Measurements from ENCODE around the gene IFI44.

The IFI44 gene, protein sequence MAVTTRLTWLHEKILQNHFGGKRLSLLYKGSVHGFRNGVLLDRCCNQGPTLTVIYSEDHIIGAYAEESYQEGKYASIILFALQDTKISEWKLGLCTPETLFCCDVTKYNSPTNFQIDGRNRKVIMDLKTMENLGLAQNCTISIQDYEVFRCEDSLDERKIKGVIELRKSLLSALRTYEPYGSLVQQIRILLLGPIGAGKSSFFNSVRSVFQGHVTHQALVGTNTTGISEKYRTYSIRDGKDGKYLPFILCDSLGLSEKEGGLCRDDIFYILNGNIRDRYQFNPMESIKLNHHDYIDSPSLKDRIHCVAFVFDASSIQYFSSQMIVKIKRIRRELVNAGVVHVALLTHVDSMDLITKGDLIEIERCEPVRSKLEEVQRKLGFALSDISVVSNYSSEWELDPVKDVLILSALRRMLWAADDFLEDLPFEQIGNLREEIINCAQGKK

DNA sequence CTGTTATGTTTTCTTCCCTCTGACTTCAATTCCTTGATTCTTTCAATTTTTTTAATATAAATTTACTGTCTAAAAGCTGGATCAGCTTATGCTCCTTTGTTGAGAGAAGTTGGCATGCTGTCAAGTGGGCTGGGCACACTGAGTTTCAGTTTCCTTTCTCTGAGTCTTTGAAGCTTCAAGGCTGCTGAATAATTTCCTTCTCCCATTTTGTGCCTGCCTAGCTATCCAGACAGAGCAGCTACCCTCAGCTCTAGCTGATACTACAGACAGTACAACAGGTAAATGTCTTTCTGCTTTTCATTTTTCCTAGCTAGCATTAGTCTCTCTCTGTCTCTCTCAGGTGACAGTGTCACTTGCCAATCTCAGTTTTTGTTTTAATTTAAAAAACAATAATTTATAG is at the start of gene IFI44:
TSS of gene IFI44 (plus strand) at position 204 of the 400 bp plus-strand sequence. CDS start 365 bp downstream, outside the sequence.
- DNase-seq (ENCODE audit: low read depth), result peak; percentile 95

DNA sequence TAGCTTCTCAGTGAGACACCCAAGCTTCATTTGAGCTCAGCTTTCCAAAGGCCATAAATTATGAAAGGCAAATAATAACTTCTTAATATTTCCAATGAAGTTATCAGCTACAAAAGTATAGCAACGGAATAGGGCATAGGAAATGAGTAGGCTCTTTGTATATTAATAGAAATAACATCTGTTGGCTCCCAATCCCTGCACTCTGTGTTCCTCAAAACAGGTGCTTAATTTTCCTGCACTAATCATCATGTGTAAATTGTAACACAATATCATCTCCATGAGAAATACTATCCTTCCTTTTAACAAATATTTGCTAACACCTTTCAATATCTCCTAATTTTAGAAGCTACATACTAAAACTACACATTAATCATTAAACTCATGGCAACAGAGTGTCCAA is 48.6 kb upstream of the IFI44 start:
- no peak for DNase-seq (ENCODE audit: low read depth)

DNA sequence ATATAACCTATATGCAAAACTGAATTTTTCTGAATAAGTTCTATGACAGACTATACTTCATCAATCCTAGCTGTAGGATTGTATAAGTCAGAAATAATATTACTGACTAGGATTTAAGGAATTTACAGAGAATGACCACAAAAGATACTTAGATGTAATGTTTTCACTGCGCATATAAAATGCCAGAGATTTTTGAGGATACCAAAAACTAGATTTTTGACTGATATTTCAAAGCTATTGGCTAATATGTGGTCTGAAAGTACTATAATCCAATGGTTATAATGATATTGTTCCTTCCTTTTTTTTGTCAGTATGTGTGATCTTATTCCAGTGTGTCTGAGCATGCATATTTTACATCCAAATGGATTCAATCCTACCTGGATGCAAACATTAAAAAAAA is 46.4 kb upstream of the IFI44 start:
- no peak for DNase-seq (ENCODE audit: low read depth)

DNA sequence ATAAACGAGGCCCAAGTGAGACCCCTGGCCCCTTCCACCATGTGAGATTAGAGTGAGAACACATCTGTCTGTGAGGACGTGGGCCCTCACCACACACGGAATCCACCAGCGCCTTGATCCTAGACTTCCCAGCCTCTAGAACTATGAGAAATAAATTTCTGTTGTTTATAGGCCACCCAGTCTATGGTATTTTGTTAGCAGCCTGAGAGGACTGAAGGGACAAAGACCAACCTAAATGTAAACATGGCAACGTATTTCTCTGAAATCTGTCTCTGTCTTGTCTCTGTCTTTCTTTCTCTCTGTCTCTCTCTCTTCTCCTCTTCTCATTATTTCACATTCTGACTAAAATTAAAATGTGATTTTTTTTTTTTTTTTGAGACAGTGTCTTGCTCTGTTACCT is 45.0 kb upstream of the IFI44 start:
- no peak for DNase-seq (ENCODE audit: low read depth)

DNA sequence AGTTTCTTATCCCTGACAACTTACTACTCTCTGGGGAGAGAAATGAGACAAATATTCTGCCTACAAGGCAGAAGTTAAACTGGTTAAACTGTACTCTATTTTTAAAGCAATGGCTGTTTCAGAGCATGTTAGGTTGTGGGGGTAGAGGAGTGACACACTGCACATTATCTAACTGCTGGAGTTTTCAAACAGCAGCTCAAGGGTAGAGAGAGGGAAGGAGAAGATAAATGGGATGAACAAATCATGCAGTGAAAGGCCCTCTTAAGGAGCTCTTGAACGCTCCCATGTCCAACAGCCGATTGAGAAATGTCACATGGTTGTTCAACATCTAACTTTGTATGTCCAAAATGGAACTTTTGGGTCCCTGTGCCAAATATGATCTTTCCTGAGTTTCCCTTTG is 43.4 kb upstream of the IFI44 start:
- no peak for DNase-seq (ENCODE audit: low read depth)

DNA sequence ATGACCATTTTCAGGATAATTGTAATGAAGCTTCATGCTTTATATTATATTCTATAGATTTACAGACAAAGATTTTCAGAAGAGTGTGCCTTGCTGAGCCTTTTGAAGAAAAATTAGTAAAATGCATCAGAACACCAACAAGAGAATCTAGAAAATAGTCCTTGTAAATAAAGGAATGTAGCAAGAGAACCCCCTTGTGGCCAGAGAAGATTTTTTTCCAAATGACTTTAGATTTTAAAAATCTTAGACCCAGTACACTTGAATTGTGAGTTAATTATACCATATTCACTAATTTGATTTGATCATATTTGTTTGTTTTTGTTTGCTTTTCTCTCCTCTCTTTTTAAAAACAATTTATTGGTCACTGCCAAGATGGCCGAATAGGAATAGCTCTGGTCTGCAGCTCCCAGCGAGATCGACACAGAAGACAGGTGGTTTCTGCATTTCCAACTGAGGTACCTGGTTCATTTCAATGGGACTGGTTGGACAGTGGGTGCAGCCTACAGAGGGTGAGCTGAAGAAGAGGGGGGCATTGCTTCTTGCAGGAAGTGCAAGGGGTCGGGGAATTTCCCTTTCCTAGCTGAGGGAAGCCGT is 42.2 kb upstream of the IFI44 start:
- peak; percentile 61 for DNase-seq (ENCODE audit: low read depth)

DNA sequence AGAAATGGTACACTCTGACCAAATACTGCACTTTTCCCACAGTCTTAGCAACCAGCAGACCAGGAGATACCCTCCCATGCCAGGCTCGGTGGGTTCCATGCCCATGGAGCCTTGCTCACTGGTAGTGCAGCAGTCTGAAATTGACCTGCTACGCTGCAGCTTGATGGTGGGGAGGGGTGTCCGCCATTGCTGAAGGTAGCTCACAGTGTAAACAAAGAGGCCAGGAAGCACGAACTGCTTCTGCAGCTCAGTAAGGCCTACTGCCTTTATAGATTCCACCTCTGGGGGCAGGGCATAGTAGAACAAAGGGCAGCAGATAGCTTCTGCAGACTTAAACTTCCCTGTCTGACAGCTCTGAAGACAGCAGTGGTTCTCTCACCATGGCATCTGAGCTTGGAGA is 41.7 kb upstream of the IFI44 start:
- no peak for DNase-seq (ENCODE audit: low read depth)

DNA sequence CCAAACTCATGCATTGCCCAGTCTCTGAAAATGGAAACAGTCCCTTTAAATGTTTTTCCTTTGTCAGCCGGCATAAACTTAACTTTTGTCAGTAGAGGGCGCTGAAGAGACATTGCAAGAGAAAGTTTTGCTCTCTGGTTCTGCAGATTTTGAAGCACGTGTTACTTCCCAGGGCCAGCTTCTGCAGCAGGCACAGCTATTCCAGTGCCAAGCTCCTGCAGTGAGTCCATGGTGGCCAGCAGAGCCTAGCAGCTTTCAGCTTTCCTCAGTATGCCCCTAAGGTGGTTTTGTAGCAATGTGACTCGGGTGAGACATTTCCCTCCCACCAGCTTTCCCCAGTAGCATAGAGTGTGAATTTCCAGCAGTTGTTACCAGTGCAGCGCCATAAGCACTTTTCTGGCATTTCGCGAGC is 32.0 kb upstream of the IFI44 start:
- DNase-seq (ENCODE audit: low read depth), result peak; percentile 92

DNA sequence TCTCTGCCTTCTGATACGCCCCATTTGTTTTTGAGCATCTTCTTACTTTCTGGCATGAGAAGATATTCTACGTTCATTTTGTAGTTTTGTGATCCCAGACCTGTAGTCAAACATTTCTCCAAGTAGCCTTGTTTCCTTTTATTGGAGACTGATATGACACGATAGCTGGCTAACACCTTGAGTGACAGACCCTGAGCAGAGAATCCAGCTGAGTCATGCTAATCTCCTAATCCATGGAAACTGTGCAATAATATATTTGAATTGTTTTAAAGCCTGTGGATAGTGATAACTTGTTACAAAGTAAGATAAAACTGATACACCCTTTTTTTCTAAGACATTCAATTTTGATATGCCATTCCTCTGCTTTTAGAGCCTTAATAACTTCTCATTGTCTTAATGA is 30.6 kb upstream of the IFI44 start:
- peak; percentile 24 for DNase-seq (ENCODE audit: low read depth)

DNA sequence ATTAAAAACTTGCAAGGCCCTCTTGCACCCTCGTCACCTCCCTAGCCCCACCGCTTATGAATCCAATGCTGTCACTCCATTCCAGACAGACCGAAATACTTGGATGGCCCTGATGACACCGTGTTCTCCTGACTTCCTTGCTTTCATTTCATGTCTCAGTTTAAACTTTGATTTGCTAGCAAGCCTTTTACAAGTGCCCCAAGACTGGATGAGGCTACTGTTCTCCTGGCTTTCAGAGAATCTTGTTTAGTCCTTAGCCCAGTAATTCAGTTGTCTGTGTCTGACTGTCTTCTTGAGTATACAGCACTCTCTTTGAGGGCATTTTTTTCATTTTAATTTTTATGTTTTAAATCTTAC is 30.2 kb upstream of the IFI44 start:
- DNase-seq (ENCODE audit: low read depth), result peak; percentile 45

DNA sequence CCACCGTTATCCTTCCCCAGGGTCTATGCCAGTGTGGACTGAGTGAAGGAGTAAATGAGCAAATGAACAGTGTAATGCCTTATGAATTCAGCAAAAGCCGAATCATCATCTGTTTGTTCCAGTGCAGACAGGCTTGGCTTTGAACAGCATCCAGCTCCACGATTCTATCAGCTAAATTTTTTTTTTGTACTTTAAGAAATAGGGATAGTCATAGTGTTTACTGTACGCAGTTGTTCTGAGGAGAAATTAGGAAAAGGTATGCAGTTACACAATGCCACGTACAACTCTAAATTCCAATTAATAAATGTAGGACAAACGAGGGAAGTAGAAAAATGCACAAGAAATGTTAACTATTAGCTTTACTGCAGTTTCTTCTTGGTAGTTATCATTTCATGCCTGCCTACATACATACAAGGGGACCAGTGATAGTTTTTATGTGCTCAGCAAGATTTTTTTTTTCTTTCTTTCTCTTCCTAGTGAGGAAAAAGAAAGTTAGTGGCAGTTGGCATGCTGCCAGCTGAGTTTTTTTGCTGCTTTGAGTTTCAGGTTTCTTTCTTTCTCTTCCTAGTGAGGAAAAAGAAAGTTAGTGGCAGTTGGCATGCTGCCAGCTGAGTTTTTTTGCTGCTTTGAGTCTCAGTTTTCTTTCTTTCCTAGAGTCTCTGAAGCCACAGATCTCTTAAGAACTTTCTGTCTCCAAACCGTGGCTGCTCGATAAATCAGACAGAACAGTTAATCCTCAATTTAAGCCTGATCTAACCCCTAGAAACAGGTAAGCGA is 29.6 kb upstream of the IFI44 start, which contains the start of gene IFI44L:
TSS of gene IFI44L (plus strand) at position 646 of the 777 bp plus-strand sequence. CDS start 7,468 bp downstream, outside the sequence.
- DNase-seq (ENCODE audit: low read depth), result peak; percentile 55

DNA sequence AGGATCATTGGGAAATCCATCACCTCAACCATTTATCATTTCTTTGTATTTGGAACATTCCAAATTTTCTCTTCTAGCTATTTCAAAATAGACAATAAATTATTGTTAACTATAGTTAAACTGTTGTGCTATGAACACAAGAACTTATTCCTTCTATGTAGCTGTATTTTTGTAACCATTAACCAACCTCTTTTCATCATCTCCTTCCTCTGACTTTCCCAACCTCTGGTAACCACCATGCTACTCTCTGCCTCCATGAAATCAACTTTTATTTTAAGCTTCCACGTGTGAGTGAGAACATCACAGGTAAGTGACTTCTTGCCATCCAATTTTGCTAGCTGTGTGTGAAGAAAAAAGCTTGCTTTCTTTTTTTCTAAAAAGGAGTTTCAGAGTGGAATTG is 29.0 kb upstream of the IFI44 start:
- DNase-seq (ENCODE audit: low read depth), result no peak

DNA sequence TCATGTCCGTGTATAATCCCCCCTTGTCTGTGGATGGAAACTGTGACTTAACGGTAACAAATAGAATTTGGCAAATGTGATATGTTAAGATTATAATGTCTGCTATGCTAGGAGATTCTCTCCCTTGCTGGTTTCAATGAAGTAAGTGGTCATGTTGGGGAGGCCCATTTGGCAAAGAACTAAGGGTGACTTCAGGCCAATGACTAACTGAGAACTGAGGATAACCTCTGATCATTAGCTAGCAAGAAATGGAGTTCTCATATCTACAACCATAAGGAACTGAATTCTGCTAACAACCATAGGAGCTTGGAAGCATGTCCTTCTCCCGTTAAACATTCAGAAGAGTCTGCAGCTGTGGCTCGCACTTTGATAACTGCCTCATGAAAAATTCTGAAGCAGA is 27.1 kb upstream of the IFI44 start:
- no peak for DNase-seq (ENCODE audit: low read depth)

DNA sequence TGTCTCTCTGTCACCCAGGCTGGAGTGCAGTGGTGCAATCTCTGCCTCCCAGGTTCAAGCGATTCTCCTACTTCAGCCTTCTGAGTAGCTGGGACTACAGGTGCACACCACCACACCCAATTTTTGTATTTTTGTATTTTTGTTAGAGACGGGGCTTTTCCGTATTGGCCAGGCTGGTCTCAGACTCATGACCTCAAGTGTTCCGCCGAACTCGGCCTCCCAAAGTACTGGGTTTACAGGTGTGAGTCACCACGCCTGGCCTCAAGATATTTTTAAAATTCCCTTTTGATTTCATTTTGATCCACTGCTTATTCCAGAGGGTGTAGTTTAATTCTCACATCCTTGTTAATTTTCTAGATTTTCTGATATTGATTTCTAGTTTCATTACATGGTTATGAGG is 25.6 kb upstream of the IFI44 start:
- DNase-seq (ENCODE audit: low read depth), result no peak

DNA sequence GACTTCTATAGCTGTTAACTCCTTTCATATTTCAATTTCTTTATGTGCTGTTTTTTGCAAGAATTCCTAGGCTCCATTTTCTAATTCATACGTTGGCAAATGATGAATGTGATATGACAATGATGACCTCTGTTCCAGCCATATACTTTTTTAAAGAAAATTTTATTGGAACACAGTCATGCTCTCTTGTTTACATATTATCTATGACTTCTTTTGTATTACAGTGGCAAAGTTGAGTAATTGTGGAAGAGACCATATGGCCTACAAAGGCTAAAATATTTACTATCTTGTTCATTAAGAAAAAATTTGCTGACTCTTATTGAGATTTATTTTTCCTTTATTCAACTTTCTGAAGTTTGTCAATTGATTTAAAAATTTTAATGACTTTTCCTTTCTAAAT is 22.3 kb upstream of the IFI44 start:
- peak; percentile 86 for DNase-seq (ENCODE audit: low read depth)

DNA sequence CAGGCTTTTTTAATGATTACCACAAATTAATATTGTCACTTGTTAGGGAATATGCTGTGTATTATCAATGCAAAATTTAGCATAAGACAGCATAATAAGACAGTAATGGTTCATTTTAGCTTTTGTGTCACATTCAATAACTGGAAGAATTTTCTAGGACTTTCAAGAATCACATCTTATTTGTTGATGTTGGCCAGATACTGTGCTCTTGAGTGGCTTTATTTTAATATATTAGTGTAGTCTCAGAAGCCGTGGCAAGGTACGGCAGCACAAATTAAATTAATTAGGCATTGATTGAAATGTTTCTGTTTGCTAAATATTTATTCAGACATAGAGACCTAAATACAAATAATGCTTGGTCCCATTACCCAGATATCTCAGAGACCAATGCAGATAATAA is 19.0 kb upstream of the IFI44 start:
- no peak for DNase-seq (ENCODE audit: low read depth)

DNA sequence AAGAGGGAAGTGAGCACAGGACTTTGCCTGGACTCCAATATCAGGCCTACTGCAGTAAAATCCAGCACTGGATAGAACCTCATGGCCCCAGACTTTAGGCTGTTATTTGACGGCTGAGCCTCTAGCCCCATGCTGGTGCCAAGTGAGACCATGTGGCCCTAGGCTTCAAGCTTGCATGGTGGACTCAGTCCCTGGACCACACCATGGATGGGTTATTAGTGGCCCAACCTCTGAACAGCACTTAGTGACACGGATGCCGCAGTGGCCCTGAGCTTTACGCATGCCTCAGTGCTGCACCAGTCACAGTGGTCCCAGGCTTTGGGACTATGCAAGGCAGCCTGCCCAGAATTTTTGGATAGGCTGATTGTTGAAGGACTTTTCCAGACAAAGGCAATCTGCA is 16.4 kb upstream of the IFI44 start:
- no peak for DNase-seq (ENCODE audit: low read depth)

DNA sequence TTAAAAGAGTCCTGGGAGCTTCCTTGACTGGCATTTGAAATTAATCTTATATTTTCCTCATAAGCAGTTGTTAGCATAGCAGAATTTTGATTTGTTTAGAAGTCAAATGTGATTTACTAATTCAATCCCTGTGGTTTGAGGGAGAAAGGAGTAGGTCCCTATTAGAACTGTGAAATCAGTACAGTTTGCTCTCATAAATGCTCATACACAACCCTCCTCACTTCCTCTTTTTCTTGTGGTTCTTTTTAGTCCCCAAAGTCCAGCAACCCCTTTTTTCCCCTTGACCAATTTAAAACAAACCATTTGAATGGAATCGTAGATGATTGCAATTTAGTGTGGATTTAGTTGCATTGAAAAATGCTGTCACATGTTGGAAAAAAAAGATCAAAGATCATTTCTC is 9.2 kb upstream of the IFI44 start:
- DNase-seq (ENCODE audit: low read depth), result no peak

DNA sequence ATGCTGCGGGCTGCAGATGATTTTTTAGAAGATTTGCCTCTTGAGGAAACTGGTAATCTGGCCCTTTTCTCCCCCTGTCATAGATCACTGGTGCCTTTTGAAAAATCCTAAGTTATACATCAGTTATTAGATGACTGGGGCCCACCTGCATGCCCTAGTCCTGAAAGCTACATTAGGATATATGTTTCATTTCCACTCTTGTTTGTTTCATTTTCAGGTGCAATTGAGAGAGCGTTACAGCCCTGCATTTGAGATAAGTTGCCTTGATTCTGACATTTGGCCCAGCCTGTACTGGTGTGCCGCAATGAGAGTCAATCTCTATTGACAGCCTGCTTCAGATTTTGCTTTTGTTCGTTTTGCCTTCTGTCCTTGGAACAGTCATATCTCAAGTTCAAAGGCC is 8.1 kb upstream of the IFI44 start:
- no peak for DNase-seq (ENCODE audit: low read depth)

DNA sequence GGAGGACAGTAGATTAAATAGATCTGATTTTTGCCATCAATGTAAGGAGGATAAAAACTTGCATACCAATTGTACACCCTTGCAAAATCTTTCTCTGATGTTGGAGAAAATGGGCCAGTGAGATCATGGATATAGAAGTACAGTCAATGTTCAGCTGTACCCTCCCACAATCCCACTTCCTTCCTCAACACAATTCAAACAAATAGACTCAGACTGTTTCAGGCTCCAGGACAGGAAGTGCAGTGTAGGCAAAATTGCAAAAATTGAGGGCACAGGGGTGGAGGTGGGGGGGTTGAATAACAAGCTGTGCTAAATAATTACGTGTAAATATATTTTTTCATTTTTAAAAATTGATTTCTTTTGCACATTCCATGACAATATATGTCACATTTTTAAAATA is 3.9 kb upstream of the IFI44 start:
- DNase-seq (ENCODE audit: low read depth), result no peak

DNA sequence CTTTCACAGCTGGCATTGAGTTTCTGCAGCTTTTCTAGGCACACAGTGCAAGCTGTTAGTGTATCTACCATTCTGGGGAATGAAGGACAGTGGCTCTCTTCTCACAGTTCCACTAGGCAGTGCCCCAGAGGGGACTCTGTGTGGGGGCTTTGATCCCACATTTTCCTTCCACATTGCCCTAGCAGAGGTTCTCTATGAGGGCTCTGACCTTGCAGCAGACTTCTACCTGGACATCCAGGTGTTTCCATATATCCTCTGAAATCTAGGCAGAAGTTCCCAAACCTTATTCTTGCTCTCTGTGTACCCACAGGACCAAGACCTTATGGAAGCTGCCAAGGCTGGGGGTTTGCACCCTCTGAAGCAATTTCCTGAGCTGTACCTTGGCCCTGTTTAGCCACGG is 2.4 kb upstream of the IFI44 start:
- no peak for DNase-seq (ENCODE audit: low read depth)

DNA sequence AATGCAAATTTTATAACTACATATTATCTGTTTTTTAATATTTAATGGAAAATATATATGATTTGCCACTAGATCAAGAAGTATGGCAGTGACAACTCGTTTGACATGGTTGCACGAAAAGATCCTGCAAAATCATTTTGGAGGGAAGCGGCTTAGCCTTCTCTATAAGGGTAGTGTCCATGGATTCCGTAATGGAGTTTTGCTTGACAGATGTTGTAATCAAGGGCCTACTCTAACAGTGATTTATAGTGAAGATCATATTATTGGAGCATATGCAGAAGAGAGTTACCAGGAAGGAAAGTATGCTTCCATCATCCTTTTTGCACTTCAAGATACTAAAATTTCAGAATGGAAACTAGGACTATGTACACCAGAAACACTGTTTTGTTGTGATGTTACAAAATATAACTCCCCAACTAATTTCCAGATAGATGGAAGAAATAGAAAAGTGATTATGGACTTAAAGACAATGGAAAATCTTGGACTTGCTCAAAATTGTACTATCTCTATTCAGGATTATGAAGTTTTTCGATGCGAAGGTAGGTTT is 556 bp downstream of the IFI44 start:
- DNase-seq (ENCODE audit: low read depth), result peak; percentile 61

DNA sequence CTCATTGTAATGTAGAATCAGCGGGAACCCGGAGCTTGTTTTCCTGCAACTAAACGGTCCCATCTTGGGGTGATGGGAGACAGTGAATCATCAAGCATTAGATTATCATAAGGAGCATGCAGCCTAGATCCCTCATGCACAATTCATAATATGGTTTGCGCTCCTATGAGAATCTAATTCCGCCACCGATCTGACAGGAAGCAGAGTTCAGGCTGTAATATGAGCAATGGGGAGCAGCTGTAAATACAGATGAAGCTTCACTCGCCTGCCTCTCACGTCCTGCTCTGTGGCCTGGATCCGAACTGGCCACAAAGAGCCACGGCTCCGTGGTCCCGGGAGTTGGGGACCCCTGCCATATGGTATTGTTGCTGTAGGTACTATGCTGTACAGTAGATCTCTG is 1.6 kb downstream of the IFI44 start:
- peak; percentile 82 for DNase-seq (ENCODE audit: low read depth)
